ENCODE measurements around the gene ONECUT3.

The ONECUT3 gene

GRCh38 chr19:1799695-1800342 lies 46.5 kb downstream of the ONECUT3 start:
- DNase-seq = peak; percentile 51

GRCh38 chr19:1804858-1805257 lies 51.6 kb downstream of the ONECUT3 start:
- no peak for DNase-seq

GRCh38 chr19:1805401-1806183 lies 52.3 kb downstream of the ONECUT3 start:
- no peak for DNase-seq

GRCh38 chr19:1806184-1807029 lies 53.1 kb downstream of the ONECUT3 start:
- DNase-seq = no peak

- no peak for DNase-seq
Measured at GRCh38 chr19:1807030-1807694, 53.9 kb downstream of the ONECUT3 start.

GRCh38 chr19:1807695-1808394 lies 54.5 kb downstream of the ONECUT3 start:
- no peak for DNase-seq

GRCh38 chr19:1808395-1808731 lies 55.1 kb downstream of the ONECUT3 start:
- no peak for DNase-seq

GRCh38 chr19:1809678-1810077 lies 56.4 kb downstream of the ONECUT3 start:
- no peak for DNase-seq

- no peak for DNase-seq
Measured at GRCh38 chr19:1810439-1811160, 57.3 kb downstream of the ONECUT3 start.

- DNase-seq = no peak
Measured at GRCh38 chr19:1811472-1811894, 58.2 kb downstream of the ONECUT3 start.

GRCh38 chr19:1811942-1812425 lies 58.7 kb downstream of the ONECUT3 start, which contains the start of gene ATP8B3:
ATP8B3 (minus strand) TSS chr19:1812276; CDS start chr19:1811736, 540 bp downstream.
- DNase-seq = no peak

GRCh38 chr19:1812426-1813191 lies 59.3 kb downstream of the ONECUT3 start:
- peak; percentile 92 for DNase-seq

- DNase-seq = no peak
Measured at GRCh38 chr19:1813192-1814182, 60.2 kb downstream of the ONECUT3 start.

GRCh38 chr19:1814391-1814790 lies 61.1 kb downstream of the ONECUT3 start:
- no peak for DNase-seq

- no peak for DNase-seq
Measured at GRCh38 chr19:1814833-1815604, 61.7 kb downstream of the ONECUT3 start.

GRCh38 chr19:1815605-1816529 lies 62.6 kb downstream of the ONECUT3 start:
- DNase-seq = no peak

Measured in NCI-H1105 treated with DMSO at 0.1 percent for 48 hours (cell line).